SU-DHL-6 (cell line): ENCODE data around the gene DENND2C.
A peak's percentile ranks its signal among the peaks of the same experiment; 100 is the strongest.

Source experiments
- H2AFZ ChIP-seq: fragments of 200-600 bp; sonication (generic); 2 replicates; pipeline ENCODE4 v1.6.1; 2014; ENCODE audit warnings: low read depth, mild to moderate bottlenecking, moderate library complexity, mixed read lengths, antibody characterized with exemption, low read length; ENCODE audit not compliant: severe bottlenecking
- H3F3A ChIP-seq: fragments of 200-600 bp; shearing (Covaris generic); 2 replicates; pipeline ENCODE4 v1.6.0; 2016; ENCODE audit warnings: antibody characterized with exemption, mild to moderate bottlenecking; ENCODE audit not compliant: insufficient read depth
- H3K27ac ChIP-seq: fragments of 200-600 bp; sonication (generic); 2 replicates; pipeline ENCODE4 v1.5.1; 2016; ENCODE audit warnings: low read depth, mild to moderate bottlenecking, low read length, moderate library complexity, mixed read lengths
- H3K27me3 ChIP-seq: fragments of 200-600 bp; sonication (generic), shearing (Covaris generic); 2 replicates; pipeline ENCODE4 v1.6.0; 2014; ENCODE audit warnings: mild to moderate bottlenecking, low read length
- H3K36me3 ChIP-seq: fragments of 200-600 bp; sonication (generic); 2 replicates; pipeline ENCODE4 v1.6.1; 2014; ENCODE audit warnings: mild to moderate bottlenecking, low read length, mixed read lengths
- H3K4me2 ChIP-seq: fragments of 300-600, 200-600 bp; shearing (Covaris generic), sonication (generic); 2 replicates; pipeline ENCODE4 v1.6.0; 2014; ENCODE audit warnings: low read length, low read depth, mild to moderate bottlenecking; ENCODE audit not compliant: poor library complexity, severe bottlenecking
- H3K4me3 ChIP-seq: fragments of 200-600 bp; sonication (generic); 2 replicates; pipeline ENCODE4 v1.5.1; 2014; ENCODE audit warnings: antibody characterized with exemption, low read length, mild to moderate bottlenecking, mixed read lengths; ENCODE audit not compliant: insufficient read depth, poor library complexity, severe bottlenecking
- H3K79me2 ChIP-seq: fragments of 200-600 bp; sonication (generic); 2 replicates; pipeline ENCODE4 v1.6.1; 2014; ENCODE audit warnings: mild to moderate bottlenecking, low read length, moderate library complexity; ENCODE audit not compliant: insufficient read depth
- H3K9ac ChIP-seq: fragments of 200-600 bp; sonication (generic); 2 replicates; pipeline ENCODE4 v1.7.0; 2014; ENCODE audit warnings: mild to moderate bottlenecking, low read length
- H3K9me2 ChIP-seq: fragments of 200-600 bp; sonication (generic); replicated peaks from 2 replicates; pipeline ENCODE4 v1.6.1; 2014; ENCODE audit warnings: low read length; ENCODE audit not compliant: insufficient read depth
- H3K9me3 ChIP-seq: fragments of 200-600 bp; sonication (generic); 2 replicates; pipeline ENCODE4 v1.6.1; 2014; ENCODE audit warnings: low read length, mixed read lengths; ENCODE audit not compliant: insufficient read depth
- H4K20me1 ChIP-seq: fragments of 200-600 bp; sonication (generic); 2 replicates; pipeline ENCODE4 v1.6.1; 2014; ENCODE audit warnings: low read depth, mild to moderate bottlenecking, antibody characterized with exemption, low read length, moderate library complexity, mixed read lengths
- EZH2phosphoT487 ChIP-seq: fragments of 200-600 bp; sonication (generic), shearing (Covaris generic); conservative IDR thresholded peaks from 2 replicates; pipeline ENCODE4 v1.6.1; 2018; ENCODE audit warnings: mild to moderate bottlenecking, antibody characterized with exemption, low read length, moderate library complexity, mixed read lengths
- TF ChIP-seq, protein P1 (sequence below): fragments of 200-600 bp; sonication (generic); IDR thresholded peaks from one replicate; pipeline ENCODE4 v1.5.1; 2017; ENCODE audit warnings: antibody characterized with exemption, mild to moderate bottlenecking, low read length, moderate library complexity; ENCODE audit not compliant: insufficient read depth, poor library complexity, severe bottlenecking

Gene DENND2C

DNA sequence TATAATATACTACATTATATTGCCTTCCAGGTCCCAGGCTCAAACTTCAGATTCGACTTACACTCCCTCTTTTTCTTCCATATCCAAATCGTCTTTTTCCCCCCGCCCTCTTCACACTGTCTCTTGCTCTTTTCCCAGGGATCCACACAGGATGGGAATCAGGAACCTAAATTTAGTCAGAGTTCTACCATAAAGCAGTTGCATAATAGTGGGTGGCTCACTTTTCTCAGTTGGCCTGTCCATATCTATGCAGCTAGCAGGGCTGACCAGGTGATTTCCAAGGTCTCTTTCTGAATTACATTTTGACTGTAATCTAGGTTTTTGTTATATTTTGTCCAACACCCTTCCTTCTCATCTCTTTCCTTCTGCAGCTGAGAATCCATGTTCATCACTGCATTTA lies 80.7 kb downstream of the DENND2C start:
- no peak overlapping the region for H2AFZ ChIP-seq
- TF ChIP-seq, protein P1, sequence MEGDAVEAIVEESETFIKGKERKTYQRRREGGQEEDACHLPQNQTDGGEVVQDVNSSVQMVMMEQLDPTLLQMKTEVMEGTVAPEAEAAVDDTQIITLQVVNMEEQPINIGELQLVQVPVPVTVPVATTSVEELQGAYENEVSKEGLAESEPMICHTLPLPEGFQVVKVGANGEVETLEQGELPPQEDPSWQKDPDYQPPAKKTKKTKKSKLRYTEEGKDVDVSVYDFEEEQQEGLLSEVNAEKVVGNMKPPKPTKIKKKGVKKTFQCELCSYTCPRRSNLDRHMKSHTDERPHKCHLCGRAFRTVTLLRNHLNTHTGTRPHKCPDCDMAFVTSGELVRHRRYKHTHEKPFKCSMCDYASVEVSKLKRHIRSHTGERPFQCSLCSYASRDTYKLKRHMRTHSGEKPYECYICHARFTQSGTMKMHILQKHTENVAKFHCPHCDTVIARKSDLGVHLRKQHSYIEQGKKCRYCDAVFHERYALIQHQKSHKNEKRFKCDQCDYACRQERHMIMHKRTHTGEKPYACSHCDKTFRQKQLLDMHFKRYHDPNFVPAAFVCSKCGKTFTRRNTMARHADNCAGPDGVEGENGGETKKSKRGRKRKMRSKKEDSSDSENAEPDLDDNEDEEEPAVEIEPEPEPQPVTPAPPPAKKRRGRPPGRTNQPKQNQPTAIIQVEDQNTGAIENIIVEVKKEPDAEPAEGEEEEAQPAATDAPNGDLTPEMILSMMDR, result no peak
- no peak for TF ChIP-seq EZH2phosphoT487
- H3F3A ChIP-seq, result no peaks in the 10 kb centered on the region

DNA sequence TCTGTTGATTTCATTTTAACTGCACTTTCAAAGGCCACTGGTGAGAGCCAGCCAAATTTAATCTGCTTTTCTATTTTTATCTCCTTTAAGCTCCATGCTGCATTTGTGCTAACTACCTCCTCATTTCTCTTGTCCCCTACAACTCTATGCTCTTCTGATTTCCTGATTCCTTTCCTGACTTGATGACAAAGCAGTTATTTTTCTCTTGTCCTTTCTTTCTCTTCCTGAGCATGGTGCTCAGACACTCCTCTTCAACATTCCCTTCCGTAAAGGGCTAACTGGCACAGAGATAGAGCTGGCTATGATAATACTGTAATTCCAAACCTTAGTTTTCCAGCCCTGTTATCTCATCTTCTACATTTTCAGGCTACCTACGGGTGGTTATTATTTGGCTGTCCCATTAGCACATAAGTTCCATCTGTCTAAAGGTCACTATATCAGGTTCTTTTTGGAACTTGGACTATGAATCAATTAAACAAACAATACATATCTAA lies 81.6 kb downstream of the DENND2C start:
- Histone ChIP-seq H3K27me3 (no peaks in the 10 kb centered on the region; the same call in 1 of the 2 replicates), H3K9me3 (no peaks in the 10 kb centered on the region), H2AFZ (peak overlapping the region; percentile 60), H3F3A (no peaks in the 10 kb centered on the region), H4K20me1 (no peaks in the 10 kb centered on the region), H3K9ac (no peak overlapping the region), H3K27ac (no peak overlapping the region), H3K4me2 (no peak overlapping the region), H3K4me3 (no peak overlapping the region), H3K36me3 (no peaks in the 10 kb centered on the region), H3K79me2 (no peaks in the 10 kb centered on the region), H3K9me2 (no peaks in the 10 kb centered on the region)
- TF ChIP-seq, protein P1, result no peak
- no peak for TF ChIP-seq EZH2phosphoT487

More for the DNA sequence above, 80.7 kb downstream of the DENND2C start:
- Histone ChIP-seq H3K4me3 (no peak overlapping the region), H4K20me1 (no peaks in the 10 kb centered on the region), H3K36me3 (no peaks in the 10 kb centered on the region), H3K27ac (no peak overlapping the region), H3K27me3 (no peaks in the 10 kb centered on the region; the same call in 1 of the 2 replicates), H3K79me2 (no peaks in the 10 kb centered on the region), H3K9me3 (no peaks in the 10 kb centered on the region), H3K9ac (no peak overlapping the region), H3K4me2 (no peak overlapping the region), H3K9me2 (no peaks in the 10 kb centered on the region)

DNA sequence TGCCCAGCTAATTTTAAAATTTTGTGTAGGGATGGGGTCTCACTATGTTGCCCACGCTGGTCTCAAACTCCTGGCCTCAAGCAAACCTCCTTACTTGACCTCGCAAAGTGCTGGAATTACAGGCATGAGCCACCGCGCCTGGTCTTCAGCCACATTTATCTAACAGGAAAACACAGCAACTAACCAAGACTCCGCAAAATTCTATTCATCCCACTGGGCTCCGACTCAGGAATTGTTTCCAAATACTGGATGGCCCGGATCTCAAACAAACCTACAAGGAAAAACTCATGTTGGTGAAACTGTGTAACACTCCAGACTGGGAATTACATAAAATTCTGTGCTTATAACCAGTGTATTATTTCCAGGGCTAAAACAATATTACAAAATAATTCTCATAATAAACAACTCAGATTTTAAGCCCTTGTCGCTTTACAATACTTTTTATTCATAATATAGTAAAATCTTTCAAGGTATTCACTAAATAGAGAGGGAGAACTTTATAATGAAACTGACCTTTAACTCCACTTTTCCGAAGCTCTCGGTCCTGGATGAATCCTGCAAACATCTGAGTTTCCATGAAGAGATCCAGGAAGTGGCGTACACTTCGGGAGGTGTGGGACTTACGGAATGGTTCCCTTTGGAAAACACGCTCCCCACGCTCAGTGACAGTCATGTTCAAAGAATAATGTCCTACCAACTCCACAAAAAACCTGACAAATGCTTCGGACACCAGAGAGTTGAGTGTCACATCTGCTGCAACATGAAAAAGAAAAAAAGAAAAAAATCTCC lies 82.5 kb downstream of the DENND2C start:
- Histone ChIP-seq H3K79me2 (no peaks in the 10 kb centered on the region), H3K27me3 (no peaks in the 10 kb centered on the region; the same call in 1 of the 2 replicates), H3K4me2 (no peak overlapping the region), H3K36me3 (no peaks in the 10 kb centered on the region), H3F3A (no peaks in the 10 kb centered on the region), H3K9me2 (no peaks in the 10 kb centered on the region), H4K20me1 (no peaks in the 10 kb centered on the region), H3K4me3 (no peak overlapping the region), H3K9ac (no peak overlapping the region), H3K27ac (no peak overlapping the region), H3K9me3 (no peaks in the 10 kb centered on the region), H2AFZ (no peak overlapping the region)
- TF ChIP-seq, protein P1, result no peak
- no peak for TF ChIP-seq EZH2phosphoT487
